ENCODE data around the gene ST6GAL2.

The ST6GAL2 gene, protein sequence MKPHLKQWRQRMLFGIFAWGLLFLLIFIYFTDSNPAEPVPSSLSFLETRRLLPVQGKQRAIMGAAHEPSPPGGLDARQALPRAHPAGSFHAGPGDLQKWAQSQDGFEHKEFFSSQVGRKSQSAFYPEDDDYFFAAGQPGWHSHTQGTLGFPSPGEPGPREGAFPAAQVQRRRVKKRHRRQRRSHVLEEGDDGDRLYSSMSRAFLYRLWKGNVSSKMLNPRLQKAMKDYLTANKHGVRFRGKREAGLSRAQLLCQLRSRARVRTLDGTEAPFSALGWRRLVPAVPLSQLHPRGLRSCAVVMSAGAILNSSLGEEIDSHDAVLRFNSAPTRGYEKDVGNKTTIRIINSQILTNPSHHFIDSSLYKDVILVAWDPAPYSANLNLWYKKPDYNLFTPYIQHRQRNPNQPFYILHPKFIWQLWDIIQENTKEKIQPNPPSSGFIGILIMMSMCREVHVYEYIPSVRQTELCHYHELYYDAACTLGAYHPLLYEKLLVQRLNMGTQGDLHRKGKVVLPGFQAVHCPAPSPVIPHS

GRCh38 chr2:106885971-106886915 lies at the start of gene ST6GAL2:
ST6GAL2 (minus strand) TSS chr2:106886167; CDS start chr2:106843977, 42,190 bp downstream.
- DNase-seq (ENCODE audit: low read depth in 2 of 2): no peak

DNA sequence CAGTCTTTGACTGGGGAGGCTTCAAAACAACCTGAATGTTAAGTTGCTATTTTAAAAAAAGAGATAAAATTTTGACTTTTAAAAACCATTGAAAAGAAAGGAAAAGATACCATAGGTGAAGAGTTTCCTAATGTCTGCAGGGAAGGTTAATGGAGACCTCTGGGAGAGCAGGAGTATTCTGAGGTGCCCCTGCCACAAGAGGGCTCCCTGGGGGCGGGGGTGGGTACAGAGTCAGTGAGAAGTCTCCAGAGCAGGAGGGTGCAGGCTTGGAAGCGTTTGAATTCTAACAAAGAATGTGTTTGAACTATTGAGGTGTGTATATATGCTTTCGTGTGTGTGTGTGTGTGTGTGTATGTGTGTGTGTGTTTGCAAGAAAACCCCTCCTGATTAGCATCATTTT lies 46.7 kb upstream of the ST6GAL2 start:
- no peak for DNase-seq (ENCODE audit: low read depth in 2 of 2)

DNA sequence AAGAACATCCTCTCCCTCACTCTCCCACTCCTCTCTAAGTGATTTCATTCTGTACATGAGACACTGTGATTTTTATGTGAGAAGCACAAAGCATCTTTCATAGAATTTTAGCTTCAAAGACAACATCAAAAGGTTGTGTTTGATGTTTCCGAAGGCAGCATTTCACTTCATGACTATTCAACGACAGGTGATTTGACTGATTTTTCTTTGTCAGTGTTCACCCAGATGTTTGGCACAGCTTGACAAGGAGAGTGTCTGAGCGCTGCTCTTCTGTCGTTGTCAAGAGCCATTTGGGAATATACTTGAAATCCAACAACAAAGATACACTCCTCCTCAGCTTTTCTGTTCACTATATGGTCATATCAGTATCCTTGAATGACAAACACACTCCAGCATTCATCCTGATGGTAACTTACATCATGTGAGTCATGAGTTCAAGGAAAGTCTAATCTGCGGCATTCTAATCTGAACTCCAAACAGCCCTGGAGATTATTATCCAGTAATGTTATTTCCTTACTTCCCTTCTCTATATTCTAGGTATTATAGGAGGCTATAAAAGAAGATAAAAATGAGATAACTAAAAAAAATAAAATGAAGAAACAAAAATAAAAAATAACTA lies 45.9 kb upstream of the ST6GAL2 start:
- DNase-seq (ENCODE audit: low read depth in 2 of 2): no peak

DNA sequence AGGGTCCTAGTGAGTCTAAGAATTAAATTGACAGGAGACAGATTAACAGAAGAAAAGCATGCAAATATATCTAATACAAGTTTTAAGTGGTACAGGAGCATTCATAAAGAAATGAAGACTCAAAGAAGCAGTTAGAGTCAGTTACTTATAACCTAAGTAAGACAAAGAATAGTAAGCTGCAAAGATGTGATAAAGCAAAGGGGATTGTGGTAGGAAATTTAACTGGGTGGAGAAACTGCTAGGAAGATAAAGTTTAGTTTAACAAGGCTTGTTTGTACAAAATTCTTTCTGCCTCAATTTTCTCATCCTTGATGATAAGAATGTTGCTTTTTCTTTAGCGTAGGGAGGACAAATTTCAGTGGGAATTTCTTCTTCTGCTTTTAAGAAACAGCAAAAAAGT lies 35.5 kb upstream of the ST6GAL2 start:
- DNase-seq (ENCODE audit: low read depth in 2 of 2): no peak

DNA sequence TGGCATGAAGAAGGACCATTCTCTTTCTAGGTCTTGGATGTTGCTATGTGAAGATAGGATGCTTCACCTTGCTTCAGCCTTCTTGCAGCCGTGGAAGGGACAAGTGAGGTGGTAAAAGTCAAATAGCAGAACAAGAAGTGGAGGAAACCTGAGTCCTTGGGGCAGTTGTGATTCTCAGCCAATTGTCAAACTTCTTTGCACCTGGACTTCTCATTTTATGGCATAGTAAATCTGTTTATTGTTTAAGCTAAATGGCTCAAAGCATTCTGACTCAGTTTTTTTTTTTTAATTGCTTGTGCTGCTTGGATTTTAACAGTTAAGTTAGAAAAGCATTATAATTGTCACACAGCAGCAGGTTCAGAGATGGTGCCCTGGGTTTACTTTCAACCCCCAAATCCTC lies 33.0 kb upstream of the ST6GAL2 start:
- DNase-seq (ENCODE audit: low read depth in 2 of 2): no peak

- no peak for DNase-seq (ENCODE audit: low read depth in 2 of 2)
Observed at GRCh38 chr2:106904242-106904641, 18.3 kb upstream of the ST6GAL2 start.

DNA sequence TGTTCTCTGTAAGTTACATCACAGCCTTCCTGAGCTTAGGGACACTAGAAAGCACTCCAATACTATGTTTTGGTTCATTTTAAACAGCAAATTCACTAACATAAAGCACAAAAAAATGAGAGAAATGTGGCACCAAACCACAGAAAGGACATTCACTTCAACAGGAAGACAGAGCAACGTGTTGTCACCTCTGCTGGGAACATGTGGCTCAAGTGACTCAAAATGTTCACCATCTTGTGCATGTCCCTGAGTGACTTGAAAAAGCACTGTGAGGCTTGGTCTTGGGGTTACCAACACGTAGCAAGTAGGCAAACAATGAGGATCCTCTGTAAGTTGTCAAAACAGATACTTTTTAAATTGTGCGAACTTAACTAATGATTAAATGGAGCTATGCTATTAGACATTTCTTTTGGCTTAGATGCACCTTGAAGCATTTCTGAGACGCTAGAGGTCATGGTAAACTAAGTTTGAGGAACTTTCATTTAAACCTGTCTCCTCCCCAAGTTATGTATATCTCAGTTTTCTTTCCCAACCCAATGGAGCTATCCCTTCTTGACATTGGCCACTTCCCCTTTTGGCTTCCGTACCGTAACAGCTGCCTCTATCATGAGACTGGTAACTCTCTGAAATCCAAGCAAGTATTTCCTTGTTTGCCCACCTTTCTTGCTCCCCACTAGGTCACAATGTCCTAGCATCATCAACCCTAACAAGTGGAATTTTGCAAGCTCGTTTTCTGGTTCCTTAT lies 14.0 kb upstream of the ST6GAL2 start:
- DNase-seq (ENCODE audit: low read depth in 2 of 2): no peak

- DNase-seq (ENCODE audit: low read depth in 2 of 2): no peak
Observed at GRCh38 chr2:106894545-106894944, 8.6 kb upstream of the ST6GAL2 start.

DNA sequence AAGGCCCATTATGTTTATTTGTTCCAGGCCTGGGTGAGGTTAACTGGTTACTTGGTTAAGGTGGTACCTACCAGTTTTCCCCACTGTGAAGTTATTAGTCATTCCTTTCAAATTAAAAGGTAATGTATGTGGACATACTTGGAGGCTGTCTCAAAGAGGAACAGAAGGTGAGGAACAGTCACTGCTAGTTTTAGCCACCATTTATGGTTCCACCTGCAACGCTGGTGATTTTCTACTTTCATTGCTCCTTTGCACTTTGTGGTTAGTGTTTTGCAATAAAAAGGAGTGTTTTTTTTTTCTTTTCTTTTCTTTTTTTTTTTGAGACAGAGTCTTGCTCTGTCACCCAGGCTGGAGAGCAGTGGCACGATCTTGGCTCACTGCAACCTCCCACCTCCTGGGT lies 6.1 kb upstream of the ST6GAL2 start:
- DNase-seq (ENCODE audit: low read depth in 2 of 2): no peak

DNA sequence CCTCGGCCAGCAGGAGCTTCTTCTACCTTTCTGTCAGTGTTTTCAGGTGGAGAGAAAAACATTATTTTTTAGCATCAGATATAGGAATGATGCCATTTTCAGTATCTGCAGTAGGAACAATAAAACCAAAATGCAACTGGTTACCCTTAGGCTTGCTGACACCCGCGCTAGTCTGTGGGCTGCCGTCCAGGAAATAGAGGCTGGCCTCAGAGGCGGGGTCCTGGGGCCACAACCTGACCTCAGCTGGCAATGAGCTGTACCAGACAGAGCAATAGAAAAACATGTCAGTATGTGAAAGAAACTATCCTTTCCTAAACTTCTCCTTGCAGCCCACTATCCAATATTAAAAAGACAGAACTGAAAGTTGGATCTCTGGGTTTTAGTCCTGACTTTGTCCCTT lies 4.6 kb upstream of the ST6GAL2 start:
- no peak for DNase-seq (ENCODE audit: low read depth in 2 of 2)

DNA sequence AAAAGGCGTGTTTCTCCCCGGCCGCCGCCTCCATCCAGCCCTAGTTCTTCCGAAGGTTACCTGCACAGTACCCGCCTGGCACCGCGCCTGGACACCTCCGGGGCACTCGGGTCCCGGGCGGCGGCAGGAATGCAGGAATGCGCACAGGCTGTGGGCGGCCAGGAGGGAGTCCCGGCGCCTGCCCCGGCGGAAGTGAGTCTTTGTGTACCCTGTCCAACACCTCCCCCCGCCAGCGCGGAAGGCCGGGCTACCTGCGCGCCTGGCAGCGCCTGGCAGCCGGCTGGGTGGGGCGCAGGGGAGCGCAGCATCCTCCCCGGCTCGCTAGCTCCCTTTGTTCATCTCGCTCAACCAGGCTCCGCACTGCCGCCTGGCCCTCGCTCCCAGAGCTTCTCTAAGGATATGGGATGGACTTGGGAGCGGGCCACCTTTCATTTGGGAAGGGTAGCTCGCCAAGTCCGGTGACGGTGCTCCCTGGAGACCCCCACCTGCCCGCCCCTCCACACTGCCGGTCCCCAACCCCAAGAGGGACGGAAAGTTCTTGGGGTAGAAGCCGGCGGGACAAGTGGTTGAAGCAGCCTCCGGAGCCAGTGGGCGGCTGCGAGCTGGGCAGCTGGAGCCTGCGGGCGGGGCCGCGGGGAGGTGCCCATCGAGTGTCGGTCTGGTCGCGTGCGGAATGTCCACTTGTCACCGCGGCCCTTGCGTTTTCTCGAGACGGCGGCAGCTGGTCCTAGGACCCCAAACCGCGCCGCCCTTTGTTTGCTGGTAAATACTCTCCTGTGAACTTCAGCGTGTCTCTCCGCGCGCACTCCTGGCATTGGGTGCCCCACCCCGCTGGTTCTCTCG lies 1.2 kb upstream of the ST6GAL2 start:
- no peak for DNase-seq (ENCODE audit: low read depth in 2 of 2)

GRCh38 chr2:106885329-106885728 lies 638 bp downstream of the ST6GAL2 start:
- DNase-seq (ENCODE audit: low read depth in 2 of 2): no peak

GRCh38 chr2:106882673-106883072 lies 3.3 kb downstream of the ST6GAL2 start:
- no peak for DNase-seq (ENCODE audit: low read depth in 2 of 2)

DNA sequence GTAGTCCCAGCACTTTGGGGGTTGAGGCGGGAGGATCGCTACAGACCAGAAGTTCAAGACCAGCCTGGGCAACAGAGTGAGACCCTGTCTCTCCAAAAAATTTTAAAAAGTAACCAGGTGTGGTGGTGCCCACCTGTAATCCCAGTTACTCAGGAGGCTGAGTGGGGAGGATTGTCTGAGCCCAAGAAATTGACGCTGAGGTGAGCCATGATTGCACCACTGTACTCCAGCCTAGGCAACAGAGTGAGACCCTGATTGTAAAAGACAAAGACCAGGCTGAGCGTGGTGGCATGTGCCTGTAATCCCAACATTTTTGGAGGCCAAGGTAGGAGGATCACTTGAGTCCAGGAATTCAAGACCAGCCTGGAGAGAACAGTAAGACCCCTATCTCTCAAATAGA lies 7.8 kb downstream of the ST6GAL2 start:
- no peak for DNase-seq (ENCODE audit: low read depth in 2 of 2)

DNA sequence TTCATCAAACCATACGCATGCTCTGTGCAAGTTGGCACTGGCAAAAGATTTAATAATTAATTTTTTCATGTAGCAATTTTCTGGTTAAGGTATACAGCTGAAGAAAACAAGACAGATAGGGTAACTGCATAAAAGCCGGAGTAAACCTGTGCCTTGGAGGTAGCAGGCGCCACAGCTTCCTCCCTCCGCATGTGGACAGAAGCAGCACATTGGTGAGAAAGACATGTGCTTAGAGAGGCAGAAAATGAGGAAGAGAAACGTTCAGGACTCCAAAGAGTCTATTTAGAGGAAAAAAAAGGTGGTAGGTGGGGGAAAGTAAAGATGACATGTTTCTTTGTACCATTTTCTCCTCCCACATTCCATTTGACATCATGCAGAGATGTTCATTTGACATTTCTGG lies 9.3 kb downstream of the ST6GAL2 start:
- no peak for DNase-seq (ENCODE audit: low read depth in 2 of 2)

GRCh38 chr2:106869512-106870275 lies 16.3 kb downstream of the ST6GAL2 start:
- DNase-seq (ENCODE audit: low read depth in 2 of 2): no peak

DNA sequence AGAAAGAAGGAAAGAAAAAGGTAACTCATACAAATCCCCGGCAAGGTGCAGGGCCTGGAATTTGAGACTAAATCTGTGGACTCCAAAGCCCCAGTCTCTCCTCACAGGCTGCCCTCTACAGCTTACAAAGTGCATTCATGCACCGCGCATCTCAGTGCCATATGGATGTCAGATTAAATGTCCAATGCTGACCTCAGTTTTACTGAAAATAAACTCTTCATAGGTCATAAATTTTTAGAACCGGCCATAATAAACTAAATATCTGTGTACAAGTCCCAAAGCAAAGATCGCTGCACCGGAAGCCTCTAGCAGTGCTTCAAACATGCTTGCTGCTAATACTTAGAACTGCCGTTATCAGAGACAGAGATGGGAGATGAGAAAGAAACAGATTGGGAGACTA lies 17.7 kb downstream of the ST6GAL2 start:
- DNase-seq (ENCODE audit: low read depth in 2 of 2): no peak

DNA sequence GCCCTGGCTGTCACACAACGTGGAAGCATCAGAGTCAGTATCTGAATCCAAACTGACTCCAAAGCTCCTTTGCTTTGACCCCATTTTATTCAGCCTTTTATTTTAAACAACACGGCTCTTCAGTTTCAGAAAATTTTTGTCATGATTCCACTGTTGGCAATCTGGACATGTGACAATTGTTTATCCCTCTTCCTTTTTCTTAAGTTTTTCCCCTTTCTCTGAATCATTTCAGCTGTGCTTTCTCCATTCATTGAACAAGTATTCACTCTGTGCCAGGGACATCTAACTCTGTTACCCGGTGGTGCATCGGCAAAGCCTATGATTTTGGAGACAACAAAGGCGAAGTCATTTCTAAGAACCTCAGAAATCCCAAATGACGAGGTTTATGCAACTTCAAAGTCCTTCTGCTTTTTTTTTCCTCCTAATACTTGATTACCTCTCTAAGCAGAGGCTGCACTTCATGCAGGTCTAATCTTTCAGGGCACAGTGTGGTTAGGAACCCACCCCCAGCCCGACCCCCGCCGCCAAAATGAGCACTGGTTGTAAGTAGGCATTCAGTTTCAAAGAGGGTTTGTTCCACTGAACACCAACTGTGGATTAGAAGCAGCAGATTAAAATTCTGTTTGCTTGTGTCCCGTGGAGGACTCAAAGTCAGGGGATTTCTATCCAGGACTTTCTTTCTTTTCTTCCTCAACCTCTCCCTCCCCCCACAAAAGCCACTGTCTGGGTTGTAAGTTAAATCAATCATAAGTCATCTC lies 18.6 kb downstream of the ST6GAL2 start:
- no peak for DNase-seq (ENCODE audit: low read depth in 2 of 2)

DNA sequence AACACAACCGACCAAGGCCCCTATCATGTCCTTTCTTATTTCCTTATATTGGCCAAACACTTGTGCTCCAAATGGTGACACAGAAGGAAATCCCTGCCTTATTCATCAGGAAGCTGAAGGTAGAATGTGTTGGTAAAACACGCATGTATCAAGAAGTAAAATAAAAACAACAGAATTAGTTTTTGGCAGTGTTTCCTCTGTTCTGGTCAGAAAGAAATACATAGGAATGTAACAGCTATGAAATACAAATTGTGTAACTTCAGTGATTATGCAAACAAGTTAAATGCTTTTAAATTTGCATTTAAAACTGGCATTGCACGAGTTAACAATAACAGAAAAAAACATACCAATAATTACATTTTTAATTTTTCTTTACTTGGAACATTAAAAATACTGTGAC lies 19.3 kb downstream of the ST6GAL2 start:
- no peak for DNase-seq (ENCODE audit: low read depth in 2 of 2)
